ENCODE results near the gene KCNJ15.

DNA sequence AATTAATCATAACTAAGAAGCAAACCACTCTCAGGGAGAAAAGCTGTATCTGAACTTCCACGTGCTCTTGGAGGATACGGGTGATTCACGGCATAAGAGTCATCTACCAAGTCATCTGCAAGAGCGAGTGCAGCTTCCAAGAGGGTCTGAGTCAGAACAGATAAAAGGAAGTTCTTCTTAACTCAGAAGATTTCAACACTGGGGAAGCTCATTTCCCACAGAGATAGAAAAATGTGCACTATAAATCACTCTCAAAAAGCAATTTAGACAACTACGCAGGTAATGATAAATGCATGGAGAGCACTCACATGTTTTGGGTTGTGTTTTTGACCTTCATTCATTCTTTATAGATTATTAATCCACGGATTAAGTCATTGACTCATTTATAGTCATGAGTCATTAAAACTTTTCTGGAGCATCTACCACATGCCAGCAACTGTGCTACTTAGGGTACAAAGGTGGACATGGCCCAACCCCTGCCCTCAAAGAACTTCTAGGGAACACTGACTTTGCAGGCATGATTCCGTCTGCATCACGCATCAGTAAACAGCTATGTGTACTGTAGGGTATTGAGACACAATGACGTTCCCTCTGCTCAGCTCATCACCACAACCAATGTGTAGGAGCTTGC is 20.8 kb downstream of the KCNJ15 start:
- TF ChIP-seq, protein P1, sequence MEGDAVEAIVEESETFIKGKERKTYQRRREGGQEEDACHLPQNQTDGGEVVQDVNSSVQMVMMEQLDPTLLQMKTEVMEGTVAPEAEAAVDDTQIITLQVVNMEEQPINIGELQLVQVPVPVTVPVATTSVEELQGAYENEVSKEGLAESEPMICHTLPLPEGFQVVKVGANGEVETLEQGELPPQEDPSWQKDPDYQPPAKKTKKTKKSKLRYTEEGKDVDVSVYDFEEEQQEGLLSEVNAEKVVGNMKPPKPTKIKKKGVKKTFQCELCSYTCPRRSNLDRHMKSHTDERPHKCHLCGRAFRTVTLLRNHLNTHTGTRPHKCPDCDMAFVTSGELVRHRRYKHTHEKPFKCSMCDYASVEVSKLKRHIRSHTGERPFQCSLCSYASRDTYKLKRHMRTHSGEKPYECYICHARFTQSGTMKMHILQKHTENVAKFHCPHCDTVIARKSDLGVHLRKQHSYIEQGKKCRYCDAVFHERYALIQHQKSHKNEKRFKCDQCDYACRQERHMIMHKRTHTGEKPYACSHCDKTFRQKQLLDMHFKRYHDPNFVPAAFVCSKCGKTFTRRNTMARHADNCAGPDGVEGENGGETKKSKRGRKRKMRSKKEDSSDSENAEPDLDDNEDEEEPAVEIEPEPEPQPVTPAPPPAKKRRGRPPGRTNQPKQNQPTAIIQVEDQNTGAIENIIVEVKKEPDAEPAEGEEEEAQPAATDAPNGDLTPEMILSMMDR (IDR thresholded peaks at IDR 0.05), result no peak
- no peak for TF ChIP-seq POLR2AphosphoS5 (IDR thresholded peaks at IDR 0.05)
